Panc1 (cell line): ENCODE results near the gene MRGPRF. TPM values are rescaled to one million over a fixed set of nuclear protein-coding genes. Genes with fewer than 3 reads are reported as not detected.

Source experiments
- ATAC-seq: fragments of 200-7000 bp; cut with Tn5 transposase; 2 replicates; pipeline ENCODE4 v1.9.1; 2020; ENCODE audit warnings: mild to moderate bottlenecking, moderate library complexity
- BruUV-seq: library from RNA; stranded (reverse); fragments of 400-500 nt; replicated peaks from 2 replicates; lab custom pipeline; 2021; lab: Mats Ljungman, UMichigan
- CTCF ChIA-PET: fragments of 300-600 bp; sonication (Branson Sonifier 250); formaldehyde crosslinking; loops from one replicate; lab custom pipeline; 2022; ENCODE audit warnings: antibody characterized with exemption; lab: Charles Lee
- POLR2A ChIA-PET: fragments of 300-600 bp; sonication (Branson Sonifier 250); formaldehyde crosslinking; loops from one replicate; lab custom pipeline; 2022; ENCODE audit warnings: antibody characterized with exemption; lab: Charles Lee
- DNase-seq: peaks from one replicate; pipeline ENCODE4 v3.0.0-alpha.2; 2010; ENCODE audit warnings: low read depth, low spot score
- H3K27ac ChIP-seq: 2 replicates; pipeline ENCODE4 v1.5.1; 2011; ENCODE audit warnings: mild to moderate bottlenecking, low read length, inconsistent platforms
- H3K27me3 ChIP-seq: fragments of 200-500 bp; sonication (Bioruptor generic); 2 replicates; pipeline ENCODE4 v1.6.0; 2014; ENCODE audit warnings: low read length, inconsistent platforms; ENCODE audit not compliant: control insufficient read depth, insufficient read depth
- H3K36me3 ChIP-seq: fragments of 200-500 bp; sonication (Bioruptor generic); 2 replicates; pipeline ENCODE4 v1.5.1; 2014; ENCODE audit warnings: inconsistent platforms, mild to moderate bottlenecking, low read length, moderate library complexity; ENCODE audit not compliant: control insufficient read depth, insufficient read depth
- H3K4me1 ChIP-seq: 2 replicates; pipeline ENCODE4 v1.5.1; 2011; ENCODE audit warnings: inconsistent platforms, mild to moderate bottlenecking, low read length, moderate library complexity; ENCODE audit not compliant: control insufficient read depth, insufficient read depth
- H3K4me3 ChIP-seq, 2 experiments: 2 replicates each; pipeline ENCODE4 v1.5.1; 2011 to 2012; ENCODE audit warnings: low read depth in 2 of 2, low read length in 2 of 2, mild to moderate bottlenecking in 2 of 2, inconsistent platforms in 1 of 2, moderate library complexity in 1 of 2
- H3K9me3 ChIP-seq: fragments of 200-500 bp; sonication (Bioruptor generic); 2 replicates; pipeline ENCODE4 v1.5.1; 2014; ENCODE audit warnings: low read depth, mild to moderate bottlenecking, inconsistent platforms, low read length, moderate library complexity; ENCODE audit not compliant: control insufficient read depth, insufficient read depth
- CTCF ChIP-seq: fragments of 450-650 bp; IDR thresholded peaks from 2 replicates; pipeline ENCODE4 v1.5.1; 2017; ENCODE audit warnings: mild to moderate bottlenecking
- POLR2AphosphoS5 ChIP-seq: IDR thresholded peaks from 2 replicates; pipeline ENCODE4 v1.6.1; 2012; ENCODE audit warnings: mild to moderate bottlenecking, low read depth, low read length, moderate library complexity
- REST ChIP-seq, 2 experiments: IDR thresholded peaks; 2 replicates each; pipeline ENCODE4 v1.6.1; 2011 to 2012; ENCODE audit warnings: low read depth in 2 of 2, control low read depth in 1 of 2, low read length in 1 of 2, mild to moderate bottlenecking in 1 of 2, moderate library complexity in 1 of 2; ENCODE audit not compliant: insufficient read depth in 1 of 2
- SIN3A ChIP-seq: IDR thresholded peaks from 2 replicates; pipeline ENCODE4 v1.6.1; 2012; ENCODE audit warnings: low read depth, mild to moderate bottlenecking, low read length, moderate library complexity, borderline replicate concordance; ENCODE audit not compliant: insufficient read depth
- TCF7L2 ChIP-seq: IDR thresholded peaks from 2 replicates; pipeline ENCODE4 v1.6.1; 2011; ENCODE audit warnings: mild to moderate bottlenecking, low read depth, low read length, inconsistent platforms
- in situ Hi-C: cut with HindIII; loops from 2 replicates; pipeline ENCODE4 v1.10.0; 2016; ENCODE audit warnings: low sequenced_read_pairs, low pct_unique_long_range_greater_than_20kb
- intact Hi-C: fragments of 100-400 bp; cut with micrococcal nuclease; formaldehyde crosslinking; loops from one replicate; pipeline ENCODE4 v1.10.0; 2022; ENCODE audit not compliant: unreplicated experiment
- total RNA-seq: library from RNA; stranded (reverse); gene quantifications from one replicate; pipeline ENCODE4 v1.2.1, GENCODE V29; 2021; ENCODE audit not compliant: unreplicated experiment

The MRGPRF gene
- total RNA-seq, 1 experiment from 2014 or later, result 0.36 TPM

GRCh38 chr11:68993546-68993945 lies 19.5 kb downstream of the MRGPRF start:
- DNase-seq (no peak), ATAC-seq (peak; percentile 59)
- Histone ChIP-seq H3K9me3 (no peaks in the 10 kb centered on the region), H3K4me1 (peaks cover 7% of the 10 kb centered on the region; the same call in 1 of the 2 replicates), H3K4me3 (no peak overlapping the region), H3K36me3 (no peaks in the 10 kb centered on the region), H3K27me3 (0 out of 2 replicates have a peak, but pooled peaks cover 2% of the 10 kb centered on the region), H3K27ac (no peak overlapping the region)
- POLR2A ChIA-PET, result no interaction called here
- no TSS peak for BruUV-seq
- intact Hi-C loops (no loop called here), in situ Hi-C loops (no loop called here)
- TF ChIP-seq CTCF (no peak), SIN3A (no peak), REST (IDR thresholded peaks at IDR 0.05; ENCODE audit: insufficient read depth in 1 of 2, low read depth in 2 of 2, low read length in 1 of 2) (no peak), TCF7L2 (no peak), POLR2AphosphoS5 (no peak)
- CTCF ChIA-PET, result interaction anchor here (0.7 kb wide), 1 partner anchor 25 kb away, joined by 3 read pairs; no protein-coding TSS in a partner anchor

- Histone ChIP-seq H3K4me1 (peaks cover 7% of the 10 kb centered on the region; the same call in 1 of the 2 replicates), H3K27me3 (0 out of 2 replicates have a peak, but pooled peaks cover 2% of the 10 kb centered on the region), H3K27ac (no peak overlapping the region), H3K4me3 (no peak overlapping the region), H3K36me3 (no peaks in the 10 kb centered on the region), H3K9me3 (no peaks in the 10 kb centered on the region)
- ChIA-PET POLR2A (no interaction called here), CTCF (no interaction called here)
- TF ChIP-seq TCF7L2, result no peak
- no peak for TF ChIP-seq REST (IDR thresholded peaks at IDR 0.05; ENCODE audit: insufficient read depth in 1 of 2, low read depth in 2 of 2, low read length in 1 of 2)
- TF ChIP-seq POLR2AphosphoS5, result no peak
- ATAC-seq (peak; percentile 27; the same call in 1 of the 2 replicates), DNase-seq (no peak)
- BruUV-seq, result no TSS peak
- intact Hi-C loops, result no loop called here
- in situ Hi-C loops, result no loop called here
These were observed 20.2 kb downstream of the MRGPRF start for GRCh38 chr11:68992743-68993255.
